Measurements from ENCODE around the gene PHACTR3. TPM values are rescaled to one million over a fixed set of nuclear protein-coding genes. Genes with fewer than 3 reads are reported as not detected.

PHACTR3 gene
- polyA plus RNA-seq, 2 of the 4 experiments (the other 2 are of a cell fraction): not detected

GRCh38 chr20:59575216-59575615 lies 29.1 kb upstream of the PHACTR3 start:
- ChIA-PET CTCF (interaction anchor here (1.5 to 5.6 kb wide), 3 partner anchors 15 to 177 kb away, joined by 7 to 75 read pairs (median 37); no protein-coding TSS in a partner anchor), POLR2A (no interaction called here)
- TF ChIP-seq CBX2 (IDR thresholded peaks at IDR 0.05; ENCODE audit: borderline replicate concordance, low read depth) (no peak), SMC3 (IDR thresholded peaks at IDR 0.05) (no peak), SREBF2 (IDR thresholded peaks at IDR 0.05) (no peak), BHLHE40 (IDR thresholded peaks at IDR 0.05; ENCODE audit: low read depth, low read length) (no peak), HDAC2 (IDR thresholded peaks at IDR 0.05) (no peak), FOSB (CRISPR knock-in tag; IDR thresholded peaks at IDR 0.05) (no peak), KDM1A (IDR thresholded peaks at IDR 0.05; ENCODE audit: low read depth) (no peak), GATA3 (IDR thresholded peaks at IDR 0.05; ENCODE audit: borderline replicate concordance) (no peak), TP53 (CRISPR knock-in tag; IDR thresholded peaks at IDR 0.05) (no peak)
- TF ChIP-seq, protein P1, sequence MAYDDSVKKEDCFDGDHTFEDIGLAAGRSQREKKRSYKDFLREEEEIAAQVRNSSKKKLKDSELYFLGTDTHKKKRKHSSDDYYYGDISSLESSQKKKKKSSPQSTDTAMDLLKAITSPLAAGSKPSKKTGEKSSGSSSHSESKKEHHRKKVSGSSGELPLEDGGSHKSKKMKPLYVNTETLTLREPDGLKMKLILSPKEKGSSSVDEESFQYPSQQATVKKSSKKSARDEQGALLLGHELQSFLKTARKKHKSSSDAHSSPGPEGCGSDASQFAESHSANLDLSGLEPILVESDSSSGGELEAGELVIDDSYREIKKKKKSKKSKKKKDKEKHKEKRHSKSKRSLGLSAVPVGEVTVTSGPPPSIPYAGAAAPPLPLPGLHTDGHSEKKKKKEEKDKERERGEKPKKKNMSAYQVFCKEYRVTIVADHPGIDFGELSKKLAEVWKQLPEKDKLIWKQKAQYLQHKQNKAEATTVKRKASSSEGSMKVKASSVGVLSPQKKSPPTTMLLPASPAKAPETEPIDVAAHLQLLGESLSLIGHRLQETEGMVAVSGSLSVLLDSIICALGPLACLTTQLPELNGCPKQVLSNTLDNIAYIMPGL (CRISPR knock-in tag; IDR thresholded peaks at IDR 0.05; ENCODE audit: borderline replicate concordance): no peak
- H3K9me3 ChIP-seq: no peaks in the 10 kb centered on the region
- WGBS (ENCODE audit: missing lambda C conversion rate): 34% methylated on average over 5 of the region's 5 CpGs
- H3K4me2 ChIP-seq: no peak overlapping the region
- H3K4me1 ChIP-seq: no peaks in the 10 kb centered on the region
- DNase-seq (ENCODE audit: low read depth in 1 of 2, low spot score in 1 of 2) (no peak), FAIRE-seq (no peak), ATAC-seq (no peak)
- no peak overlapping the region for H3K4me3 ChIP-seq
- H3K27ac ChIP-seq: no peak overlapping the region

- H3K4me2 ChIP-seq: no peak overlapping the region
- FAIRE-seq: no peak
- POLR2A ChIA-PET: no interaction called here
- no peak for DNase-seq (ENCODE audit: low read depth in 1 of 2, low spot score in 1 of 2)
- ATAC-seq: no peak
- no peaks in the 10 kb centered on the region for H3K4me1 ChIP-seq
- no peak overlapping the region for H3K4me3 ChIP-seq
- WGBS (ENCODE audit: missing lambda C conversion rate): 85% methylated on average over 1 of the region's 1 CpG
- H3K27ac ChIP-seq: no peak overlapping the region
- no peak for TF ChIP-seq CHD2 (IDR thresholded peaks at IDR 0.05; ENCODE audit: low read length, partially characterized antibody)
- TF ChIP-seq EHF (CRISPR knock-in tag; IDR thresholded peaks at IDR 0.05): no peak
- no peak for TF ChIP-seq ZNF302 (CRISPR knock-in tag; IDR thresholded peaks at IDR 0.05)
- TF ChIP-seq HEYL (CRISPR knock-in tag; IDR thresholded peaks at IDR 0.05): no peak
- TF ChIP-seq ZFP36 (IDR thresholded peaks at IDR 0.05; ENCODE audit: borderline replicate concordance, partially characterized antibody): no peak
- no peak for TF ChIP-seq MYC (IDR thresholded peaks at IDR 0.05; ENCODE audit: borderline replicate concordance, low read length)
- no peak for TF ChIP-seq RCOR1 (IDR thresholded peaks at IDR 0.05; ENCODE audit: low read depth, low read length)
- no peak for TF ChIP-seq USF2 (IDR thresholded peaks at IDR 0.05)
- TF ChIP-seq CBX8 (IDR thresholded peaks at IDR 0.05): no peak
- no peak for TF ChIP-seq BHLHE40 (IDR thresholded peaks at IDR 0.05; ENCODE audit: low read depth, low read length)
- no peak for TF ChIP-seq ZSCAN20 (CRISPR knock-in tag; IDR thresholded peaks at IDR 0.05)
- CTCF ChIA-PET: interaction anchor here (1.0 to 1.5 kb wide), 3 partner anchors 16 to 175 kb away, joined by 3 to 7 read pairs (median 4); no protein-coding TSS in a partner anchor
- no peaks in the 10 kb centered on the region for H3K9me3 ChIP-seq
Observed at GRCh38 chr20:59575653-59576052, 28.7 kb upstream of the PHACTR3 start.

GRCh38 chr20:59576216-59576953 lies 28.0 kb upstream of the PHACTR3 start:
- H3K9me3 ChIP-seq: no peaks in the 10 kb centered on the region
- no peak overlapping the region for H3K27ac ChIP-seq
- no peak for FAIRE-seq
- no peak overlapping the region for H3K4me3 ChIP-seq
- TF ChIP-seq NFE2L2 (conservative IDR thresholded peaks at IDR 0.05; ENCODE audit: low read length) (no peak), MAFK (IDR thresholded peaks at IDR 0.05; ENCODE audit: partially characterized antibody) (no peak), FOSB (CRISPR knock-in tag; IDR thresholded peaks at IDR 0.05) (no peak), EHF (CRISPR knock-in tag; IDR thresholded peaks at IDR 0.05) (no peak), RCOR1 (IDR thresholded peaks at IDR 0.05; ENCODE audit: low read depth, low read length) (no peak), SMC3 (IDR thresholded peaks at IDR 0.05) (no peak), CBX8 (IDR thresholded peaks at IDR 0.05) (no peak), HOXB5 (CRISPR knock-in tag; IDR thresholded peaks at IDR 0.05) (no peak), JUNB (IDR thresholded peaks at IDR 0.05) (no peak), KDM5A (IDR thresholded peaks at IDR 0.05) (no peak), MYC (IDR thresholded peaks at IDR 0.05; ENCODE audit: borderline replicate concordance, low read length) (no peak), MAX (IDR thresholded peaks at IDR 0.05) (no peak), NR3C1 (IDR thresholded peaks at IDR 0.05) (no peak), ESRRA (IDR thresholded peaks at IDR 0.05; ENCODE audit: borderline replicate concordance, low read length) (no peak), EP300 (IDR thresholded peaks at IDR 0.05) (no peak), RNF2 (IDR thresholded peaks at IDR 0.05; ENCODE audit: borderline replicate concordance, low read depth) (no peak), KDM1A (IDR thresholded peaks at IDR 0.05; ENCODE audit: low read depth) (no peak)
- TF ChIP-seq, protein P2, sequence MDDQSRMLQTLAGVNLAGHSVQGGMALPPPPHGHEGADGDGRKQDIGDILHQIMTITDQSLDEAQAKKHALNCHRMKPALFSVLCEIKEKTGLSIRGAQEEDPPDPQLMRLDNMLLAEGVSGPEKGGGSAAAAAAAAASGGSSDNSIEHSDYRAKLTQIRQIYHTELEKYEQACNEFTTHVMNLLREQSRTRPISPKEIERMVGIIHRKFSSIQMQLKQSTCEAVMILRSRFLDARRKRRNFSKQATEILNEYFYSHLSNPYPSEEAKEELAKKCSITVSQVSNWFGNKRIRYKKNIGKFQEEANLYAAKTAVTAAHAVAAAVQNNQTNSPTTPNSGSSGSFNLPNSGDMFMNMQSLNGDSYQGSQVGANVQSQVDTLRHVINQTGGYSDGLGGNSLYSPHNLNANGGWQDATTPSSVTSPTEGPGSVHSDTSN (IDR thresholded peaks at IDR 0.05): no peak
- CTCF ChIA-PET: interaction anchor here (1.0 to 1.5 kb wide), 3 partner anchors 17 to 175 kb away, joined by 3 to 7 read pairs (median 4); no protein-coding TSS in a partner anchor
- 50% methylated on average over 16 of the region's 18 CpGs for WGBS (ENCODE audit: missing lambda C conversion rate)
- no peak for DNase-seq (ENCODE audit: low read depth in 1 of 2, low spot score in 1 of 2)
- POLR2A ChIA-PET: no interaction called here
- H3K4me2 ChIP-seq: no peak overlapping the region
- ATAC-seq: no peak
- no peaks in the 10 kb centered on the region for H3K4me1 ChIP-seq

Data from A549 (cell line).